Stimulated activated naive CD4-positive, alpha-beta T cell (primary cell): ENCODE data around the gene COL4A4.

ENCODE experiments used
- DNase-seq, 6 experiments: peaks; one replicate each; lab custom pipeline; 2025; lab: John Stamatoyannopoulos, UW

COL4A4 gene

DNA sequence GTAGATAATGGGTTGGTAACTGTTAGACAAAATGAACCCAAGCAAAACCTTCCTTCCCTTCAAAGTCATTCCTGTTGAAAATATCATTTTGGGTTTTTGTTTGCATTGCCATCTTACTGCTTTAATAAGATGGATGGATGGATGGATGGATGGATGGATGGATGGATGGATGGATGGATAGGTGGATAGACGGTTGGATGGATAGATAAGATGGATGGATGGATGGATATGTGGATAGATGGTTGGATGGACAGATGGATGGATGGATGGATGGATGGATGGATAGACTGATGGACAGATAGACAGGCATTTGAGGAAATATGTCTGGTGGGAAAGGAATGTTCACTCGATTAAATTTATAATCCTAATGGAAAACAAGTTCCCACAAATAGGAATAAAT is 133.2 kb downstream of the COL4A4 start:
- no peak for DNase-seq

DNA sequence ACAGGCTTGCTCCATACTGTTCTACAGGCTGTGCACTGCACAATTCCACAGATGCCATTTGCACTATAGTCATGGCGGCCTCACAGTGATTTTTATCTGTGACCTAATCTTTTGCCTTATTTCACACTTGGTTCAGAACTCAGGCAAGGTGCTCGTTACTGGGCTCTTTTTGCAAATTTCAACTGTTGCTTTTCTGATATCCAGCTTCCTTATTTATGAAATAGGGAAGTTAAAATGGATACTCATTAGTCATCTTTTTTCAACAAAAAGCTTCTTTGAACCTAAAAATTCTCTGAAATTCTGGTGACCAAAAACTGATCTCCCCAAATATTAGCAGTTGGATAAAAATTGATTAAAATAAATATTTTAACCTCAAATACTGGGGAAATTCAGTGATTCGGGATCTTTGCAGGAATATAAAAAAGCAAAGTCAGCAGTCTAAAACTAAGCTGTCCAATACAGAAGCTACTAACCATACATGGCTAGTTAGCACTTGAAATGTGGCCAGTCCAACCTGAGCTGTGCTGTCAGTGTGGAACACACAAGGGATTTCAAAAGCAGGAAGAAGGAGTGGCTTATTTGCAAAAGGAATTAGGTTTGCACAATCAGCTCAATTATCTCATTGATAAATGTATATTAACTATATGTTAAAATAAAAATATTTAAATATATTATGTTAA is 134.4 kb downstream of the COL4A4 start:
- DNase-seq, result no peak

DNA sequence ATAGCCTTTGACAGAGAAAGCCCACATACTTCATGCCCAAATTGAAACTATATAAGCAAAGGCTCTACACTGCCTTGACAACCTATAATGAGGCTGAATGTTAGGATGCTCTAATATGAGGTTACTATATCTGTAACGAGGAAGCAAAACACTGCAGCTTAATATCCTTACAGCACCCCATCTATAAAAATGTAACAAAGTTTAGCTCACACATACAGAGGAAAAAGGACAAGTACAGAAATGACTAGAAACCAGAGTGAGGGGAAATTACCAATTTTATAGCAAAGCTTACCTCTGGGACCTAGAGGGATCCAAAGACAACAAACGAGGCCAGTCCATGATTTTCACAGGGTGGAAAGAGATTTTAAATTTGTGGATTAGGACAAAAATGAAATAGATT is 138.5 kb downstream of the COL4A4 start:
- DNase-seq, result no peak

DNA sequence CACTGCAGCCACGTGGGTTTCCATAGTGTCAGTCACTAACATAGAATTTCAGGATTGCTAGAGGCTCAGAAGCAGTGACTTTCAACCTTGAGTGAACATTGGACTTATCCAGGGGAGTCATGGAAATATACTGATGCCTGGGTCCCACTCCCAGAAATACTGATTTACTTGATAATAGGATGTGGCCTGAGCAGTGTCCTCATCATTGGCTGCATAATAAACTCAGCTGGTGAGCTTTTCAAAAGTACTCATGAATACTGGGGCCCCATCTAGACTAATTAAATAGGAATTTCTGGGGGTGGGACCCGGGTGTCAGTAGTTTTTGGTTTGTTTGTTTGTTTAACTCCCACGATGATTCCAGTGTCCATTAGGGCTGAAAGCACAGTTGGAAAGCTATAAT is 141.4 kb downstream of the COL4A4 start:
- no peak for DNase-seq

DNA sequence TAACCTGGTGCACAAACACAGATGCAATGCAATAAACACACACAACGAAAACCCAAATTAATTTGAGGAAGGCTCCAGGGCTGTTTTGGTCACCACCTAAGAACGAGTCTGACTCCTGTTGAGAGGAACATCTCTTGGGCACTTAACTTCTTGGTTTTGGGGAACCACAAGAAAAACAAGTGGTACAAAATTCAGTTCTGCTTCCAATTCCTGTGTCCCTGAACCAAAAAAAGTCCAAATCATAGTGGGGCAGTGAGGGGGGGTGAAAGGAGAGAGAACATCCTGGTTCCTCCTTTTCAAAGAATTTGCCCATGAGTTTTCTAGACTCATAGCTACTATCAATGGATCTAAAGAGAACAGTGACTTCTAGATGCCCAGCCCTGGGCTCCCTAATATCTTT is 143.6 kb downstream of the COL4A4 start:
- no peak for DNase-seq

DNA sequence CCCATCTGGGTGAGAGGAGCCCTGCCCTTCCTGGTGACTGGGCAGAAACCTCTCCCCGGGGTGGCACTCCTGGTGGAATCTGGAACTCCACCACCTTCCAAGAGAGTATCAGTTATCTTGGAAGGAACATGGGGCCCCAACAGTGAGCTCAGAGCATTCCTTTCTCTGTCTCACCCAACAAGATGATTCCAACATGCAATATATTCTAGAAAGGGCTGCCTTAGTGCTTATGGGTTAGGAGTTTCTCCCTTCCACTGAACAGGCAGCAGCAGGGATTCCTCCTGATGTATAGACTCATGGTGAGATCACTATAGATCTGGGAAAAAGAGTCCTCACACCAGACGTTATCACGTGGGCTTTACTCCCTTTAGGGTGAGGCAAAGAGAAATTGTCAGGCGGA is 147.1 kb downstream of the COL4A4 start:
- no peak for DNase-seq

DNA sequence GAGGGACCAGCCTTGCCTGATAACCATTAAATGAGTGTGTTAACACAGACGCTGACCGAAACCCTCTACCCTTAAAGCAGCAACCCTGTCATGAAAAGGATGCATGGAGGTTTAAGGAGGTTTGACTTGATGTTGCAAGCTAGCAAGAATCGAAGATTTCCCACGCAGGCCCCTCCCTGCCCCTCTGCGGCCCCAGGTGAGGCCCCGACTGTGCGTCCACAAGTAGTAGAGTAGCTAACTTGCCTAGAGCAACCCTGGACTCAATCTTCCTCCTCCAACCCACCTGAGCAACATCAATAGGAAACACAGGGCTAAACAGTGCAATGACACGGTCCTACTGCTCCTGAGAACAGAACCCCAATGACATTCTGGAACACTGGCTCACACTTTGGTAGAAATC is 150.1 kb downstream of the COL4A4 start:
- DNase-seq, result no peak

DNA sequence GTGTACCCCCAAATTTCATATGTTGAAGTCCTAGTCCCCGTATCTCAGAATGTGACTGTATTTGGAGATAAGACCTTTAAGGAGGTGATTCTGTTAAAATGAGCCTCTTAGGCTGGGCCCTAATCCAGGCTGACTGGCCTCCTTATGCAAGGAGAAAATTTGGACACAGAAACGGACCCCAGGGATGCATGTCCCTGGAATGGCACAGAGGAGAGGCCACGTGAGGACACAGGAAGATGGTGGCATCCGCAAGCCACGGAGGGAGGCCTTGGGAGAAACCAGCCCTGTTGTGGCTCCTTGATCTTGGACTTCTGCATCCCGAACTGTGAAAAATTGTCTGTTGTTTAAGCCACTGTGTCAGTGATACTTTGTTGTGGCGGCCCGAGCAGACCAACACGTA is 150.7 kb downstream of the COL4A4 start:
- DNase-seq, result no peak

DNA sequence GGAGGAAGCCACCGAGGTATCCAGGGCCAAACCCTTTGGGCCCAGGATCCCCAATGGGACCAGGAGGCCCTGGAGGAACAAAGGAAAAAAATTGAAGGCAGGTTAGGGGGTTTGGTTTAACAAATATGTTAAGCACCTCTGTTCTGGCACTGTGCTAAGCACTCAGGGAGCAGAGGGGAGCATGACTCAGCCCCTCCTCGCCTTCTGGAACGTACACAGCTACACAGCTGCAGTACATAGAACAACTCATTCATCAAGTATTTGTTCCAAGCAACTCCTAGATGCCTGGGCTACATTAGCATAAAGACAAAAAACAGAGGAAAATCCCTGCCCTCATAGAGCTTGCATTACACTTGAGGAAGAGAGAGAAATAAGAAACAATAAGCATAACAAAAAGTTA is 153.6 kb downstream of the COL4A4 start:
- DNase-seq, result no peak

DNA sequence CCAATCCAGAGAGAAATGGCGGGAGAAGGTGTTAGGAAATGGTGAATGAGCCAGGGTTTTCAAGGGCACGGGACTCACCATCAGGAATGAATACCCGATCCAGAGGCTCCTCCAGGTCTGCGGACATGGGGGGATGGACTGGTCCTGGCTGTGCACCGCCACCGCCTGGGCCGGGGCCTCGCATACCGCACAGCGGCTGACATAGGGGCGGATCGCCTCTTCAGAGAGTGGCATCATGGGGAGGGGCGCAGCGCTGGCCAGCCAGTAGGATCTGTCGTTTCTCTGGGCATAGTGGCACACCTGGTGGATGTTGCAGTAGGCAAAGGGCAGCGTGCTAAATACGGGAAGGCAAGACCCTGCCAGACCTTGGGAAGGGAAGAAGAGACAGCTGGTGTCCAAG is 156.1 kb downstream of the COL4A4 start:
- no peak for DNase-seq

DNA sequence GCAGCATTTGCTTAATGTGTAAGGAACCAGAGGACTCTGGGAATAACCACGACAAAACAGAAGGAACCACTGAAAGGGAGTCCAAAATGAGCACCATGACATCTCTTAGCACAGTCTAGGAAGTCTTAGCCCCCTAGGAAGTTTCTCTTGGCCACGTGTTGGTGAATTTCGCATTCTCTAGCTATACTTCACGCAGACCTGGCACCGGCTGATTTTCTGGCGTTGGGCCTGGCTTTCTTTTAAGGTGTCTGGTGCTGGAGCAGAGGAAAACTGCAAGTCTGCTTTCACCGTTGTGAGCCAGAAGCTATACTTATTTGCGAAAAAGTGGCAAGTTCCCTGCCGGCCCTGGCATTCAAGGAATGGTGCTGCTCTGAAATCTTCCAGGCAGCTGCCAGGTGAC is 156.9 kb downstream of the COL4A4 start:
- DNase-seq, result no peak

DNA sequence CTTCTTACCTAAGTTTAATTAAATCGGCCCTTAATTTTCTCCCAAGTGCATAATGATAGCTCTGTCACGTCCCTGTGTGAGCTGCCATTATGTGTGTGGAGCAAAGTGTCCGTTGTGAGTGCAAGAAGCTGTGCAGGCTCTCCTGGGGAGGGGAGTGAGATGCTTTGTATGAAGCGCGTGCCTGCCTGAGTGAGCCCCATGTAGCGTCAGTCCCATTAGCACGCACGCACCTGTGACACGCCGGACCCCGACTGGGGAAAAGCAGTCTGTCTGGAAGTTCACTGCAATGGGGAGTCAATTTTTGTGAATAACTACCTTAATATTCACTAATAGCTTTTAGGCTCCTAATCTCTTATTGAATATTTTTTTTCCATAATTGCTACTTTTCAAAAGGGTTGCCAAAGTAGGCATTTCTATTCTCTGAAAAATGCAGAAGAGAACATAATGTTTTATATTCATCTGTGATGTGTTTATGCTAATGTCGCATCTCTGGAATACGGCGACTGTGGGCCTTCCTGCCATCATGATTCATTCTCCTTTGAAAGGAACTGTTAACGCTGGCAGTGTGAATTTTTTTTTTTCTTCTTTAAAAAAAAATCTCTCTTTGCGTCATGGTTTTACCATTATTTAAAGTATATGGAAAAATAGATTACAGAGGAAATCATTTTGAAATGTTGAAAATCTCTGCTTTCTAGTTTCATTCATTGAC is 157.7 kb downstream of the COL4A4 start:
- DNase-seq, result no peak

DNA sequence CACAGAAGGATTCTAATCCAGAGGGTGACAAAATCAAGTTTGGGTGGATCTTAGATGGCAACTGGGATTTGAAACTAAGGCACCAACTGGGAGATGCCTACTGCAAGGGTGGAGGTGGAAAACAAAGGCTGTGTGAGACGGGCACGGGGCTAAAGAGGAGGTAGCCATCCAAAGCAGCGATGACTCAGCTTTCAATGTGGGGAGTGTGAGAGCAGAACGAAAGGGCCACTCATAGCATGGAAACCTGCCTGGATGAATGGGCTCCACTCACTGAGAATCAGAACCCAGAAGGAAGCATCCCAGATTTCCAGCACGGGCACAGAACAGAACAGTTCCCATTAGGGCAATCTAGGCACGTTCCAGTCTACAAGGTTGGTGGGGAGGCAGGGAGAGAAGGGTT is 159.5 kb downstream of the COL4A4 start:
- no peak for DNase-seq

DNA sequence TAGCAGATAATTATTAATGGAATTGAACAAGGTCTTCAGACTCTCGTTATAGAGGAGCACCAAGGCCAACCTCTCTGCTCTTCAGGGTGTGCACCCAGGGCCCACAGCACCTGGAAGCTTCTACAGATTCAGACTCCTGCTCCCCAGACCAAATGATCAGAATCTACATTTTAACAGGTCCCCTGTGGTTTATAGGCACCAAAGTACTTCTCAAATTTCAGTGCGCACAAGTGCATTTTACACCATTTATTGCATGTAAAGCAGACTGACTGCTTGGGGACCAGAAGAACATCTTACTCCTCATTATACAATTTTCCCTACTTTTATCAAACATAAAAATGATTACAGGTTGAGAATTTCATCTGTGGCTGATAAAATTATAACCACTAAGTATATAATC is 163.9 kb downstream of the COL4A4 start:
- no peak for DNase-seq

DNA sequence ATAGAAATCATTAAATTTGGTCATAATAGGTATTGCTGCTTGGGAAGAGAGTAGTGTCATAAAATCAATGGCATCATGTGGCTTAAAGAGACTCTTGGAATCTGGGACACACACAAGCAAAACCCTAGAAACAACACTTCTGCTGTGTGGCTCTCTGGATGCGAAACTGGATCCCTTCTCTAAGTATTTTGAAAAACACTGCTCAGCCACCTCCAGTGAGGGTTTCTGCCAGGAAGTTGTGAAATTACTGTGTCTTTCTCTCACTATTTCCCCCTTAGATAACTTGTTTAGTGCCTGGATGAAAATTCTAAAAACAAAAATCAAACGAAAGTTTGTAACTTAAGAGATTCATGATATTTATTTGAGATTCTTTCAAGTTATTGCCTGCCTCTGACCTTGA is 164.3 kb downstream of the COL4A4 start:
- DNase-seq, result no peak

DNA sequence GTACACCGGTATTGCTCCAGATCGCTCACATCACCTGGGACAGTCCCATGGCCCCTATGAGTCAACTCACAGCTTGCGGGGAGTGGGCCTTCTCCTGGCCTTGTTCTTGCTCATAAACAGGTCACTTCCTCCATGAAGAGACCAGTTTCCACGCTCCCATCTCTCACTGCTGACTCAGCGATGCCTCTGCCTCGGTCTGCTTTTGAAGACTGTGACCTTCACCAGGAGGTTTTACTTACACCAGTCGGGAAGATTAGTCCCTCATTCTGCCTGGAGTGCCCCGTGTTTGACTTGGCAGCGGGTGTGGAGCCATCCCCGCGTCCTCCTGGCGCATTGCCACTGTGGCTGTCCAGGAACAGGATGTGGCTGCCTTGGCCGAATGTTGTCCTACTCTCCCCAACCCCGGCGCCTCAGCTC is 168.4 kb downstream of the COL4A4 start:
- no peak for DNase-seq

DNA sequence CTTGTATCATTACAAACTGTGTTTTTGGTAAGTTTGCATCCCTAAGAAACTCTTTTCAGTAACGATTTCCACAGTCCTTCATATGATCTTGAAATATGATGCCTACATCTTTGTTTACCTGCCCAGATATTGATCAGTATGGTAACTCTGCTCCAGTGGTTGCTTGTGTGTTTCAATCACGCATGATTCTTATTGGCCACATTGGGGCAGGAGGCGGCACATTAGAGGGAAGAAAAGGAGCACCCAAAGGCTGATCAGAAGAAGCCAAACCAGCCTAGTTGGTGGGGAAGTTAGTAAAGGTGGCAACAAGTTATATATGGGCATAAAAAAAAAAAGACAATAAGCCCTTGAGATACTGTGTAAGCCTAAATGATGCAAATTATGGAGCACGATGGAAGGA is 169.2 kb downstream of the COL4A4 start:
- no peak for DNase-seq

DNA sequence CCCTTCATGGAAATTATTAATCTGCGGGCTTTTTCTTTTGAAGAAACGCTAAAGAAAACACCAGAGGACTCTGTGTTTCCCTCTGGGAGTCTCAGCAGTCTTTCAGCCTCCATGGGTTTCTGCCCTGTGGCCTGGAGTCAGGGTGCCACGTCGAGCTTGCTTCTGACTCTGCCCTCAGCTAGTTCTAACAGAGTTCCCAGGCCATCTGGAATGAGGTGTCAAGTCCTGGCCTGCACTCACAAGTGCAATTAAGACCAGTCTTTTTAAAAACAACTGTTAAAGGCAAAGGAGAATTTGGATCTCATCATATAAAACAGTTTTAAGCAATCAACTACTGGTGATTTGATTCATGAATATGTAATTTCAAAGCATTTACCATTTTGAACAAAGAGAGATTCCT is 170.8 kb downstream of the COL4A4 start:
- DNase-seq, result no peak

DNA sequence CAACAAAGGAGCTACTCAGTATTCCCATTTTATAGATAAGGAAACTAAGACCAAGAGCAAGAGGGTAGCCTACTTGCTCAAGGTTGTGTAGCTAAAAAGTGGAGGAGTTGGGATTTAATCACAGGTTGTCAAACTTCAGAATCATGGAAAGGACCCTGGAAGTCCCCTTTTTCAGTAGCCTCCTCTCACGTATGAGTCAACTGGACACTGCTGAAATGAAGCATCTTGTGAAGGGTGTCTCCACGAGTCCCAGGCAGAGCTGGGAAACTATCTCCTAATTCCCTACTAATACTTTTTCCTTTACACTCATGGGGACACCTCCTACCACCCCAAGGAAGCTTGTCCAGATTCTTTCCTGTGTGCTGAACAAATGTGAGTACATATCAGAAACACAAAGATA is 172.3 kb downstream of the COL4A4 start:
- no peak for DNase-seq

DNA sequence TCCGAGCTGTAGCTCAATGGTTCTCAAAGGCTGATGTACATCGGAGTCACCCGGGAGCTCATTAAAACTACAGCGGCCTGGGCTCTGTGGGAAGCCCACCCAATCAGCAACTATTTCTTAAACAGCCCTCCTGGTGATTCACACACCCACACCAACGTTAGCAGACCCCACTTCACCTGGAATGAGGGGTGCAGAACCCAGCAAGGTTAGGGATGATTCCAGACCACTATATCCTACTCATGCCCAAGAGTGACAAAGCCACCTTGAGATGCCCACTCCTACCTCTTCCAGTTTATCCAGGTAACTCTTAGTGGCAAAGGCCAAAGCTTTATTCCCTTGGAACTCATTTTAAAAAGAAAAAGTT is 178.4 kb downstream of the COL4A4 start:
- no peak for DNase-seq

DNA sequence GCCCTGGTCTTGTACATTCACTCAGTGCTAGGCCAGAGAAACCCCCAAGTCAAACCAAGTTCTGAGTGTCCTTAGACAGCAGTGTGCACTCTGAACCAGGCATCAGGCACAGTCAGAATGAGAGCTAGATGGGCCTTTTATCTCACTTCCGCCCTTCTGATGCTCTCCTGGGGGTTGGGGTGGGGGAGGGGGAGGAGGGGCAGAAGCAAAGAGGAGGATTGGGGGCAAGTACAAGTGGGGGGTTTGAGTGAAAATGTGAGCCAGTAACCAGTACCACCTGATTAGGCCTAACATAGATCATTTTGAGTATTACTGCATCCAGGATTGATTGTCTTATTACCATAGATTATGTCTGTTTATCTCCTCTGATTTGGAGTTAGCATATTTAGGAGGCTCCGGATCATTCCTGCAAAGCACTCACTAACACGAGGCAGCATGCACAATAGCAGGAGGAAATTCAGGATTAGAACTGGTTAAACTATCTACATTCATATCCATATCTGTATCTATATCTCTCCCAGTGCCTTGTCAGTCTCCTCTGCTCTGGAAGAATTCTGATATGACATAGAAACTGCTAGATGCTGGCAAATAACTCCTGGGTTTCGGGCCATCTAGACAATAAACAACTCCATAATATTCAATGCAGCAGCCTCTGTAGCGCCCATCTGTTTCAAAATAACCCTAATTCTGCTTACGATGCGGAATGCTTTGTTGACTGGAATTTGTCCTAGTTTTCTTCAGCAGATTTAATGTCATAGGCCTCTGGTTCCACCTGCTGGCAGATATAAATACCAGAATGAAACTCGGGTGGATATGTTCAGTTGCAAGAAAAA is 179.0 kb downstream of the COL4A4 start:
- DNase-seq, result peak in 3 of 6 experiments; percentile 3 to 64 (median 29)

DNA sequence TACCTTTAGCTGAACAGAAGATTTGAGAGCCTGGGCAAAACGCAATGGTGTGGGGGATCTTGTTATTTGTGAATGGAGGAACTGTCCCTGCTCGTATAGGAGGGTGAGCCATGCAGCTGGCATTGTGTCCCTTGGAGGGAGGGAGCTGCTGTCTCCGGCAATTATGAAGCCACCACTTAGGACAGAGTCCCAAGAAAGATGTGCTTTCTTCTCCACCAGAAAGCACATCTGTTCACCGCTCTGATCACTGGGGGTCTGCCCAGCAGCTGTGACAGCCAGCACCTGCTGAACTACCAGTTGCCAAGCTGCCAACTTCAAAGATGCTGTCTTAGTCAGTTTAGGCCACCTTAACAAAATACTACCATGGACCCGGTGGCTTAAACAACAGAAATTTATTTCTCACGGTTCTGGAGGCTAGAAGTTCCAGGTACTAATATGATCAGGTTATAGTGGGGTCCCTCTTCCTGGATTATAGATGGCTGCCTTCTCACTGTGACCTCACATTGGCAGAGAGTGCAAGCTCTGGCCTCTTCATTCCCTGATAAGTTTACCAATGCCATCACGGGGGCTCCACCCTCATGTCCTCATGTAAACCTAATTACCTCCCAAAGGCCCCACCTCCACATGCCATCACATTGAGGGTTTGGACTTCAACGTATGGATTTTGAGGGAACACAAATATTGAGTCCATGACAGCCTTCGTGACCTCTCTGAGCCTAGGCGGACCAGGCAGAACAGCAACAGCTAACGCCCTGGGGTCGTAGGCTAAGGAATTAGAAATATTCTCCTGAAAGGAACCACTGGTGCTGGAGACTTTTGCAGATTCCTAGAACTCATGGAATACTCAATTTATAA is 179.9 kb downstream of the COL4A4 start:
- DNase-seq, result no peak
